GM12874 (cell line): ENCODE results near the gene KCNG2.

Source experiments
- TF ChIP-seq, protein P1 (sequence below): IDR thresholded peaks from 2 replicates; pipeline ENCODE4 v1.5.1; 2011; ENCODE audit warnings: low read depth, mild to moderate bottlenecking, control low read depth, low read length, moderate library complexity; ENCODE audit not compliant: insufficient read depth

The KCNG2 gene

DNA sequence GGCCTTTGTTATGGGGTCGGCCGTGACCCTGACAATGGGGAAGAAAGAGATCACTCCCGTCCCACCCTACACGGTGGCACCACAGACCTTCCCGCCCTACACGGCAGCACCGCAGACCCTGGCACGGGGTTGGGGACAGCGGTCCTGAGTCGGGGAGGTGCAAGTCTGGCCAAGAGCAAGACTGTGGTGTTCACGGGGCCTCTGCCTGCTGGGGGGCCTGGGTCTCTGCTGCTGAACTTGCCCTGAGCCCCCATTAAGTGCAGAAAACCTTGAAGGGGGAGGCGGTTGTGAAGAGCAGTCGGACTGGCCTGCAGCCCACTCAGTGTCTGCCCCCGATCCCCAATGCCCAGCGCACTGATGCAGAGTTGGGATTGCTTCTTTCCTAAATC, 77.8 kb downstream of the KCNG2 start:
- TF ChIP-seq, protein P1, sequence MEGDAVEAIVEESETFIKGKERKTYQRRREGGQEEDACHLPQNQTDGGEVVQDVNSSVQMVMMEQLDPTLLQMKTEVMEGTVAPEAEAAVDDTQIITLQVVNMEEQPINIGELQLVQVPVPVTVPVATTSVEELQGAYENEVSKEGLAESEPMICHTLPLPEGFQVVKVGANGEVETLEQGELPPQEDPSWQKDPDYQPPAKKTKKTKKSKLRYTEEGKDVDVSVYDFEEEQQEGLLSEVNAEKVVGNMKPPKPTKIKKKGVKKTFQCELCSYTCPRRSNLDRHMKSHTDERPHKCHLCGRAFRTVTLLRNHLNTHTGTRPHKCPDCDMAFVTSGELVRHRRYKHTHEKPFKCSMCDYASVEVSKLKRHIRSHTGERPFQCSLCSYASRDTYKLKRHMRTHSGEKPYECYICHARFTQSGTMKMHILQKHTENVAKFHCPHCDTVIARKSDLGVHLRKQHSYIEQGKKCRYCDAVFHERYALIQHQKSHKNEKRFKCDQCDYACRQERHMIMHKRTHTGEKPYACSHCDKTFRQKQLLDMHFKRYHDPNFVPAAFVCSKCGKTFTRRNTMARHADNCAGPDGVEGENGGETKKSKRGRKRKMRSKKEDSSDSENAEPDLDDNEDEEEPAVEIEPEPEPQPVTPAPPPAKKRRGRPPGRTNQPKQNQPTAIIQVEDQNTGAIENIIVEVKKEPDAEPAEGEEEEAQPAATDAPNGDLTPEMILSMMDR, result no peak

DNA sequence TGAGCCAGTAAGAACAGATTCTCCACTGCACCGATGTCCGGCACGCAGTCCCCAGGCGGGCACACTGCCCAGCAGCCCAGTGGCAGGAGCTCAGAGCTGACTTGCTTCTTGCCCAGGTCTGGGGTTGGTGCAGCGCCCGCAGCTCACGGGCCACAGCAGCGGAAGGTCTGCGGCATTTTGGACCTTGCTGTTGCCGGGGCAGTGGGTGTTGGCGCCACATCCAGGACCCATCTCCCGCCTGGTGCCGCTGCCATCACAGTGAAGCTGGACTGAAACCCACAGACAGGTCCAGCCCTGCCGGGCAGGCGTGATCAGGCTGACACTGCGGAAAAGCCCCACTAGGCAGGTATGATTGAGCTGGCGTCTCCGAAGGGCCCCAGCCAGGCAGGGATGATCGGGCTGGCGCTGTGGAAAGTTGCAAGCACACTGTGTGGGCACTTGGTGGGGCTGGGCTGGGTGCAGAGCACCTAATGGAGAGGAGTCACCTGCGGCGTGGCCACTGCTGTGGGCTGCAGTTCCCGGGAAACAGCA, 78.3 kb downstream of the KCNG2 start:
- TF ChIP-seq, protein P1, result no peak

DNA sequence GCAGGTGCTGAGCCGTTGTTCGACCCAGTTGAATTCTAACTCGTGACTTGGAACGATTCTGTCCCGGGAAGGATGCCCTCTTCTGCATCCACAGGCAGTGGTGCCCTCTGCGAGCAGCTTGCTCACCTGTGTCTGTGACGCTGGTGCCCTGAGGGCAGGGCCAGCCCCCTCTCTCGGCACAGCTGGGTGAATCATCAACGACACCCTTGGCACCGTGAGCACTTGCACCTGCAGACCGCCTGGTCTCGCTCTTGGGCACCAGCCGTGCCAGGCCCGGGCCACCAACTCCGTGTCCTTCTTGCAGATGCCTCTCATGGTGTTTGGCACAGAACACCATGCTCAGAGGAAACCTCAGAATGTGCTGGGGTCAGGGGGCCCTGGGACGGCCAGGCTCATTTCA, 78.8 kb downstream of the KCNG2 start:
- TF ChIP-seq, protein P1, result no peak

DNA sequence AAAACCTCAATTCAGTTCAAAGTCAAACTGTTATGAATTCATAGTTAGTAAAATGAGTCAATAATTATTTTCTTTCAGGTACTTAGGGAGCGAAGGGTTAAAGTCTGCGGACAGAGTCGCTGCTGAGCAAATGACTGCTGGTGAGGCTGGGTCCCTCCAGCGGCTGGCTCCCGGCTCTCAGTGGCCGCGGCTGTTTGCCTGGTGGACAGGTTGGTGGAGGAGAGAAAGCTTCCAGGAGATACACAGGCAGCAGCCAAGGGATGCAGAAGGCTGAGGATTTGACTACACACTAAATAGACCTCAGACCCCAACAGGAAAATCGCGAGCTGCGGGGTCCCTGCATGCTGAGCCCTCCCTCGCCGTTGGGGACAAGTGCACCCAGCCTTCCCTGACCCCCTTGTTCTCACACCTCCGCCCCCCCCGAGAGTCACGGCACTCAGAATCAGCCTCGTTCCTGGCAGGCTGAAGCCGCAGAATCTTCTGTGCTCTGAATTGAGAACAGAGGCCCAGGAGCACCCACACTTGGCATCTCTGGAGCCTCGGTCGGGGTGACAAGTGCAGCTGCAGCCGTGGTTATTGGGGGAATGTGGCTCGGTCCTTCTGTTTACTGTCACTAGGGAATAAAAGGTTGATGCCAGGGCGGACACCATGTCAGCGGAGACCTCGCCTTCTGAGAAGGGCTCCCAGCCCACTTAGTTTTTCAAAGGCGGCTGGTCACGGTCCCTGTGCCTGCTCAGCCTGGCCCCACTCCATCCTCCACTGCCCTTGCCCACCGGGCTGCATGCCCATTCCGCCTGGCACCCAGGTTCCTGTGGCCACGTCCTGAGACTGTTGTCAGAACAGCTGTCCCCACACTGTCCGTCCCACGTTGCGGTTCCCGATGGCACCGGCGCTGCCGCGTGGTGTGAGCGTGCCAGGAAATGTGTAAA, 79.7 kb downstream of the KCNG2 start:
- TF ChIP-seq, protein P1, result no peak

DNA sequence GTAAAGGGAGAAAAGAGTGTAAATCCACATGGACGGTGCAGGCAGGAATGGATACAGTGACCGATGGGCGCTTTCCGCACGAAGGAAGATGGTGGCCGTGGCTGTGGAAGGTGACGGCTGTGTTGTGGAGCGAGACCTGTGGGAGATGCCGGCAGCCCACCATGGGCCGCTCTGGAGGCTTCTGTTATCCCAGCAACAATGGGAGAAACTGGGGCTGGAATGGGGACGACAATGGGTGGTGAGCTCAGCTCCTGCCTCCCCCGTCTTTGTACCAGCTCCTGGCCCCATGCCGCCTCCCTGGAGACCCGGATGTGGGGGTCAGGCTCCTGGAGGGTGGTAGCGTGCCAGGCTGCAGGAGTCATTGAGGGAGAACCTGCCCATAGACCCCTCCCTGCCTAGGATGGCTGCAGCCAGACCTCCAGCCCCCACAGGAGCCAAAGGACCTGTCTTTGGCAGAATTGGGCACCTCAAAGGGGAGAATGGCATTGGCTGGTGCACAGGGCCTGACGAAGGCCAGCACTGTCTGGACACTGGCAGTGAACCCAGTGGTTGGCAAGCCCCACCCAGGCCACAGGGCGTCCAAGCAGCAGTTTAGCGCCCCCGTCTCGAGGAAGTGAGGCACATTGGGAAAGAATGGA, 81.1 kb downstream of the KCNG2 start:
- TF ChIP-seq, protein P1, result no peak

DNA sequence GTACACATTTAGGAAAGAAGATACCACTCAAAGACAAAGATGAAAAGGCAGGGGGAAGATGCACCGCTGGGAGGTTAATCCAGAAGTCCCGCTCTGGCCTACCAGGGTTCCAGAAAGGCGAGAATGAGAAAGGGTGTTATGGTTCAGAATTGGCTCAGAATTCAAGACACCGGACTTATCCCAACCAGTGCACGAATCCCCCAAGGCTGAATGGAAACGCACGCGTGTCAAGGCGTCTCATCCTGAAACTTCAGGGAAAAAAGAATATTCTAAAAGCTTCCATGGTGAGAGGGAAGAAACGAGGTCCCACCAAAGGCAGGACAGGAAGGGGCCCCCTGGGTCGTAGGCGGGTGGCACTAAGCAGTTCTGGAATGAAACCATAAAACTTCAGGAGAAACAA, 81.8 kb downstream of the KCNG2 start:
- TF ChIP-seq, protein P1, result no peak

DNA sequence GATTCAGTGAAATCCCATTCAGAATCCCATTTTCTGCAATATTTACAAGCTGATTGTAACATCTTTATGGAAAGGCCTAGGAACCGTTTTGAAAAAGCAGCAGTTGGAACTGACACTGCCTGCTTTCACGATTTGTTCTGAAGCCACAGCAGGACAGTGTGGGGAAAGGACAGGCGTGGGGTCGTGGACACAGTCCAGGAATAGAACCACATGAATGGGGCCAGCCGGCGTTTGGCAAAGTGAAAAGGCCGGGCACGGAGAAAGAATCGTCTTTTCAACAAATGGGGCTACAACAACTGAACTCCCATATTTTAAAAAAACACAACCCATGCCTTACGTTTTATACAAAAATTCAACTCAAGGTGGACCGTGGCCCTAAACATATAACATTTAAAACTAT, 84.0 kb downstream of the KCNG2 start:
- TF ChIP-seq, protein P1, result no peak
